ENCODE results near the gene SUN5.

Gene SUN5

DNA sequence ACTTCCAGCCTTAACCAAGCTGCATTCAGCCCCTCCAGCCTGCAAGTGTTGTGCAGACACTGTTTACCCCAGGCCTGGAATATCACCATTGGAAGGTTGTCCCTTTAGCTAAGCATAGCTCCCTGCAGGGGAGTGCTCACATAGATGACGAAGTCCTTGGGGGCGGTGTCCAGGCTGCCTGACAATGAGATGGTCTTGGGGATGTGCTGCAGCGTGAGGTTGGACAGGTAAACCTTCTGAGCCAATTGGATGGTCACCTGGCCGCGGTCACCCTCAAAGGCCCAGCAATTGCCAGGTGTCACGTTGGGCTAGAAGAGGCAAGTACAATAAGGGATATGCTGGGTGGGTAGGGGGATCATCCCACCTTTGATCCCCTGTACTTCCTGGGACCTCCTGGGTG is 18.6 kb downstream of the SUN5 start:
- no peak for TF ChIP-seq EP300 (IDR thresholded peaks at IDR 0.05; ENCODE audit: borderline replicate concordance)
- no peak for TF ChIP-seq RAD21 (IDR thresholded peaks at IDR 0.05; ENCODE audit: low read depth)
- no peak for TF ChIP-seq CREB1 (IDR thresholded peaks at IDR 0.05; ENCODE audit: low read depth)
- no peak for TF ChIP-seq EGR1 (IDR thresholded peaks at IDR 0.05)
- TF ChIP-seq, protein P1, sequence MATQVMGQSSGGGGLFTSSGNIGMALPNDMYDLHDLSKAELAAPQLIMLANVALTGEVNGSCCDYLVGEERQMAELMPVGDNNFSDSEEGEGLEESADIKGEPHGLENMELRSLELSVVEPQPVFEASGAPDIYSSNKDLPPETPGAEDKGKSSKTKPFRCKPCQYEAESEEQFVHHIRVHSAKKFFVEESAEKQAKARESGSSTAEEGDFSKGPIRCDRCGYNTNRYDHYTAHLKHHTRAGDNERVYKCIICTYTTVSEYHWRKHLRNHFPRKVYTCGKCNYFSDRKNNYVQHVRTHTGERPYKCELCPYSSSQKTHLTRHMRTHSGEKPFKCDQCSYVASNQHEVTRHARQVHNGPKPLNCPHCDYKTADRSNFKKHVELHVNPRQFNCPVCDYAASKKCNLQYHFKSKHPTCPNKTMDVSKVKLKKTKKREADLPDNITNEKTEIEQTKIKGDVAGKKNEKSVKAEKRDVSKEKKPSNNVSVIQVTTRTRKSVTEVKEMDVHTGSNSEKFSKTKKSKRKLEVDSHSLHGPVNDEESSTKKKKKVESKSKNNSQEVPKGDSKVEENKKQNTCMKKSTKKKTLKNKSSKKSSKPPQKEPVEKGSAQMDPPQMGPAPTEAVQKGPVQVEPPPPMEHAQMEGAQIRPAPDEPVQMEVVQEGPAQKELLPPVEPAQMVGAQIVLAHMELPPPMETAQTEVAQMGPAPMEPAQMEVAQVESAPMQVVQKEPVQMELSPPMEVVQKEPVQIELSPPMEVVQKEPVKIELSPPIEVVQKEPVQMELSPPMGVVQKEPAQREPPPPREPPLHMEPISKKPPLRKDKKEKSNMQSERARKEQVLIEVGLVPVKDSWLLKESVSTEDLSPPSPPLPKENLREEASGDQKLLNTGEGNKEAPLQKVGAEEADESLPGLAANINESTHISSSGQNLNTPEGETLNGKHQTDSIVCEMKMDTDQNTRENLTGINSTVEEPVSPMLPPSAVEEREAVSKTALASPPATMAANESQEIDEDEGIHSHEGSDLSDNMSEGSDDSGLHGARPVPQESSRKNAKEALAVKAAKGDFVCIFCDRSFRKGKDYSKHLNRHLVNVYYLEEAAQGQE (IDR thresholded peaks at IDR 0.05; ENCODE audit: low read depth) = no peak

DNA sequence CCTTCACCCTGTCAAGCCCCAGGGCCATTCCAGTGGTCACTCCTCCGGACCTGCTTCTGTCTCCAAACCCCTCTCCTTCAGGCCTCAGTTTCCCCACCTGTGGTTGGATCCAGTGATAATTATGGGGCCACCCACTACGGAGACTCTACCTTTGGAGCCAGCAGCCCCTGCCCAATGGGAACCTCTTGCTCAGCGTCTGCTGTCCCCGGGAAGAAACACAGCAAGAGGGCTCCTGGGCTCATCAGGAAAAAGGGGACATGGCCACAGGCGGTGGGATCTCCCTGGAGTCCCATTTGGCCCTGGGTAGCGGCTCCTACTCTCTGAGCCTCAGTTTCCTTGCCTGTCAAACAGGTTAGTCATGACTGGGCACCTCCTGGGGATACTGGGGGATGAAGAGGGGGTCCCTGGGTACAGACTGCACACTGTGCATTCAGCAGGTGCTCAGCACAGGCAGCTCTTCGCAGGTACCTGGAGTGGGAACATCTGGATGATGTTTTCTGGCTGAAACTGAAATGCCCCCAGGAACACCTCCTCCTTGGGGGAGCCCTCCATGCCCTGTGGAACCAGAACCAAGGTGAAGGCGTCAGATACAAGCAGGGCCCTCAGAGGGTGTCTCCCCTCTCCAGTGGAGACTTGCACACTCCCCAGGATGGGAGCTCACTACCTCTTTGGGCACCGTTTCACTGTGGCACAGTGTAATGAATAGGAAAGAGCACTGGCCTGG is 19.4 kb downstream of the SUN5 start:
- TF ChIP-seq TCF12 (IDR thresholded peaks at IDR 0.05; ENCODE audit: low read depth) (no peak), FOXM1 (IDR thresholded peaks at IDR 0.05; ENCODE audit: borderline replicate concordance, low read depth) (no peak), CEBPB (IDR thresholded peaks at IDR 0.05) (no peak), CREB1 (IDR thresholded peaks at IDR 0.05; ENCODE audit: low read depth) (no peak), YY1 (IDR thresholded peaks at IDR 0.05; ENCODE audit: low read depth) (no peak)
- TF ChIP-seq, protein P1 (IDR thresholded peaks at IDR 0.05; ENCODE audit: low read depth) = no peak

DNA sequence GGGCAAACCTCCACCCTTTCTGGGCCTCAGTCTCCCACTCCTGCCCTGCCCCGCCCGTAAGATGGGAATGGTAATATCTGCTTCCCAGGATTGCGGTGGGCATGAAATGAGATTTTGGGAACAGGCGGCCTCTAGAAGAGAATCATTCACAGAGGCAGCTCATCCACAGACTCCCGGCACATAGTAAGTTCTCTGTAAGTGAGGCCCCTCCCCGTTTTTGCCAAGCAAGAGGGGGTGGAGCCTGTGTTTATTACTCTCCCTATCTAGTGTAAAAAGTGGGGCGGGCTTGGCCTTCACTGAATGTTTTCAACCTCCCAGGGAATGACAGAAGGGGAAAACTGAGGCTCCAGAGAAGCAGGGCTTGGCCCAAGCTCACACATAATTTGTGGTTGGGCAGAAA is 20.0 kb downstream of the SUN5 start:
- no peak for TF ChIP-seq CREB1 (IDR thresholded peaks at IDR 0.05; ENCODE audit: low read depth)
- no peak for TF ChIP-seq RAD21 (IDR thresholded peaks at IDR 0.05; ENCODE audit: low read depth)
- no peak for TF ChIP-seq TAF1 (IDR thresholded peaks at IDR 0.05; ENCODE audit: low read depth)
- TF ChIP-seq NFIC (IDR thresholded peaks at IDR 0.05) = no peak
- TF ChIP-seq FOXM1 (IDR thresholded peaks at IDR 0.05; ENCODE audit: borderline replicate concordance, low read depth) = no peak
- TF ChIP-seq TEAD4 (IDR thresholded peaks at IDR 0.05) = no peak
- TF ChIP-seq, protein P2, sequence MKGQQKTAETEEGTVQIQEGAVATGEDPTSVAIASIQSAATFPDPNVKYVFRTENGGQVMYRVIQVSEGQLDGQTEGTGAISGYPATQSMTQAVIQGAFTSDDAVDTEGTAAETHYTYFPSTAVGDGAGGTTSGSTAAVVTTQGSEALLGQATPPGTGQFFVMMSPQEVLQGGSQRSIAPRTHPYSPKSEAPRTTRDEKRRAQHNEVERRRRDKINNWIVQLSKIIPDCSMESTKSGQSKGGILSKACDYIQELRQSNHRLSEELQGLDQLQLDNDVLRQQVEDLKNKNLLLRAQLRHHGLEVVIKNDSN (IDR thresholded peaks at IDR 0.05) = no peak
- TF ChIP-seq, protein P1 (IDR thresholded peaks at IDR 0.05; ENCODE audit: low read depth) = no peak
- no peak for TF ChIP-seq CEBPB (IDR thresholded peaks at IDR 0.05)
- TF ChIP-seq YY1 (IDR thresholded peaks at IDR 0.05; ENCODE audit: low read depth) = no peak
- no peak for TF ChIP-seq EP300 (IDR thresholded peaks at IDR 0.05; ENCODE audit: borderline replicate concordance)

DNA sequence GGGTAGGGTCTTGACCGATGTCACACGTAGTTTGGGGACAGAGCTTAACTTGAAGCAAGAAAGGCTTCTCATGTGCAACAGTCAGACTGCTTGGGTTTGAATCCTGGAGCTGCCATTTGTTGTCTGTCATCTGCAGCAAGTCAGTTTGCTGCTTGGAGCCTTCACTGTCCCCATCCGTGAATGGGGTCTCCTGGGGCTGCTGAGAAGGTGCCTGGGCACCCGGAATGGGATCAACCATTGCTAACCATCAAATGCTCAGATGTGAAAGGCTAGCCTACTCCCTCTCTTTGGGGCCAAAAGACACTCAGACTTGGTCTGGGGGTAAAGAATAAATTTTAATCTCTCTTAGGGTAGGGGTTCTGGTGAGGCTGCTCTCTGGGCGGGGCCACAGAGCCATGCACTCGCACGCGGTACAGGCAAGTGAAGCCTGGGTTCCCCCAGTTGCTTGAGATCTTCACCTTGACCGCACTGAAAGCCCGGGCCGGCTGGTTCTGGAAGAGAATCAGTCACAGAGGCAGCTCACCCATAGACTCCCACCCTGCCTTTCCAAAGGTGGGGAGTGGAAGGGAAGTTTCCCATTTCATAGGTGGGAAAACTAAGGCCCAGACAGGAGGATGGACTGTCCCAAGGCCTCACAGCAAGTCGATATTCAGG is 20.6 kb downstream of the SUN5 start:
- TF ChIP-seq EP300 (IDR thresholded peaks at IDR 0.05; ENCODE audit: borderline replicate concordance) (no peak), TEAD4 (IDR thresholded peaks at IDR 0.05) (no peak), TCF12 (IDR thresholded peaks at IDR 0.05; ENCODE audit: low read depth) (no peak), CREB1 (IDR thresholded peaks at IDR 0.05; ENCODE audit: low read depth) (no peak), EGR1 (IDR thresholded peaks at IDR 0.05) (no peak), YY1 (IDR thresholded peaks at IDR 0.05; ENCODE audit: low read depth) (no peak), CEBPB (IDR thresholded peaks at IDR 0.05) (no peak)
- TF ChIP-seq, protein P1 (IDR thresholded peaks at IDR 0.05; ENCODE audit: low read depth) = no peak

All from Ishikawa (cell line).